ENCODE data around the gene SOX15.

SOX15 gene

DNA sequence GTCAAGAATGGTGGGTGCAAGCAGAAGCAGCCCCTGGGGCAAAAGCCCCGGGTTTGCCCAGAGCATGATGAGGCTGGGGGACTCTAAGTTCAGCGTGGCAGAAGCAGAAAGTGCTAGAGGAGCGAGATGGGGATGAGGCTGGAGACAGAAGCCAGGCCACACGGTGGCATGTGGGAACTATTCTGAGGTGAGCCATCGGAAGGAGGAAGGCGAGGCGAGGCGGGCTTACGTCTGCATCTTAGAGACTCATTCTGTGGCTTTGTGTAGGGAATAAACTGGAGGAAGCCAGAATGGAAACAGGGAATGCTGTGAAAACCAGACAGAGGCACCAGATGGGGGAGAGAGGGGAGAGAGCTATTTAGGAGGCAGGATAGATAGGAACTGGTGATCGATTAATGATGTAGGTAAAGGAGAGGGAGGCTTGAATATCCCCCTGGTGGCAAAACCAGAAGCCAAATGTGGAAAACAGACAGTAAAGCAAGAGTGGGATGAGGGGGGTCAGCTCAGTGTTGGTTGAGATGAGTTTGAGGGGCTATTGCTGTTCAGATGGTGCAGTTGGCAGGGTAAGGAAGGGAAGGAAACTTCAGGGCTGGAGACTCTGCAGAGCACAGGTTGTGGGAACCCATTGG is 34.5 kb downstream of the SOX15 start:
- 58 to 68% methylated on average over 10 of the region's 10 CpGs for WGBS, 2 experiments (ENCODE audit: insufficient coverage in 2 of 2)
- H3K4me3 ChIP-seq (ENCODE audit: extremely low read depth, insufficient read depth, low read length, poor library complexity, severe bottlenecking) = no peak overlapping the region

GRCh38 chr17:7553356-7553755 is 36.5 kb downstream of the SOX15 start:
- Histone ChIP-seq H3K9me3 (ENCODE audit: control insufficient read depth, low read length) (no peaks in the 10 kb centered on the region), H3K27ac (ENCODE audit: low read depth, low read length, severe bottlenecking) (no peak overlapping the region), H3K36me3 (ENCODE audit: control insufficient read depth, insufficient read depth, low read length) (no peaks in the 10 kb centered on the region), H3K4me1 (ENCODE audit: control insufficient read depth, insufficient read depth, low read length, poor library complexity, severe bottlenecking) (peaks cover 9% of the 10 kb centered on the region), H3K4me3 (ENCODE audit: extremely low read depth, insufficient read depth, low read length, poor library complexity, severe bottlenecking) (no peak overlapping the region)
- WGBS, 2 experiments (ENCODE audit: insufficient coverage in 2 of 2) = 80% methylated on average over 1 of the region's 1 CpG; no CpG with 5 or more reads in 1 of the 2 experiments

More for the DNA sequence above, 34.5 kb downstream of the SOX15 start:
- Histone ChIP-seq H3K4me1 (ENCODE audit: control insufficient read depth, insufficient read depth, low read length, poor library complexity, severe bottlenecking) (peaks cover 10% of the 10 kb centered on the region), H3K36me3 (ENCODE audit: control insufficient read depth, insufficient read depth, low read length) (no peaks in the 10 kb centered on the region), H3K27ac (ENCODE audit: low read depth, low read length, severe bottlenecking) (no peak overlapping the region), H3K9me3 (ENCODE audit: control insufficient read depth, low read length) (no peaks in the 10 kb centered on the region)

GRCh38 chr17:7552621-7553051 is 37.3 kb downstream of the SOX15 start:
- Histone ChIP-seq H3K9me3 (ENCODE audit: control insufficient read depth, low read length) (no peaks in the 10 kb centered on the region), H3K4me3 (ENCODE audit: extremely low read depth, insufficient read depth, low read length, poor library complexity, severe bottlenecking) (no peak overlapping the region), H3K27ac (ENCODE audit: low read depth, low read length, severe bottlenecking) (no peak overlapping the region), H3K4me1 (ENCODE audit: control insufficient read depth, insufficient read depth, low read length, poor library complexity, severe bottlenecking) (peaks cover 4% of the 10 kb centered on the region), H3K36me3 (ENCODE audit: control insufficient read depth, insufficient read depth, low read length) (no peaks in the 10 kb centered on the region)
- 88 to 91% methylated on average over 6 of the region's 6 CpGs for WGBS, 2 experiments (ENCODE audit: insufficient coverage in 2 of 2)

DNA sequence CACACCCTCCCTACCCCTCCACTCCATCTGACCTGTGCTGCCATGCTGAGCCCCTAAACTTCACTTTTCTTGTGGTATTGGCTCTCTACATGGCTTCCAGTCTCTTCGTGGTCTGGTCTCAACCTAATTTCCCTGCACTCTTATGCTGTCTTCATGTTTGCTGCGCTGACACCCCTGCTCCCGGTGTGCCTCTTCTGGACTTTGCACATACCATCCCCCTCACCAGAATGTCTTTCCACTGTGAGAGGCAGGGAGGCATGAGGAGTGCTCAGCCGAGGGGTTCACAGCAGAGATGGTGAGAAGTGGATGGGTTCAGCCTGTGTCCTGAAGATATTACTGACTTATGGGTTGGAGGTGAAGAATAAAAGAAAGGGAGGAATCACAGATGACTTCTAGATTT is 38.5 kb downstream of the SOX15 start:
- Histone ChIP-seq H3K4me3 (ENCODE audit: extremely low read depth, insufficient read depth, low read length, poor library complexity, severe bottlenecking) (no peak overlapping the region), H3K36me3 (ENCODE audit: control insufficient read depth, insufficient read depth, low read length) (no peaks in the 10 kb centered on the region), H3K27ac (ENCODE audit: low read depth, low read length, severe bottlenecking) (no peak overlapping the region), H3K4me1 (ENCODE audit: control insufficient read depth, insufficient read depth, low read length, poor library complexity, severe bottlenecking) (no peaks in the 10 kb centered on the region), H3K9me3 (ENCODE audit: control insufficient read depth, low read length) (no peaks in the 10 kb centered on the region)
- 87 to 90% methylated on average over 1 to 3 of the region's 4 CpGs for WGBS, 2 experiments (ENCODE audit: insufficient coverage in 2 of 2)

DNA sequence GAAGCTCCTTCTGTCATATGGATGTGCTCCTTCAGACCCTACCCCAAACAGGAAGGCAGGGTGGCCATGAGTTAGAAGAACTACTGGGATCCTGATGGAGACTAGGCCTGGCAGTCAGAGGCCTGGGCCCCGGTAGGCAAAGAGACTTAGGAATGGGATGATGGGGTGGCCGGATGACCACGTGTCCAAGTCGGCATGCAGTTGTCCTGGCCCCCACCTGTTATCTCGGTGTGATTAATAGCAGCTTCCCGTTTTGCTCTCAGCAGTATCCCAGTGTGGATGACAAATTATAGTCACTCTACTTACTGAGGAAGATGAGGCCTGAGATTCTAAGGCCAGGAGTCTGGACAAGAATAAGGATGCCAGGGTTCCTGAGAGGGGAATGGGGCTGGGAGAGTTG is 39.5 kb downstream of the SOX15 start:
- Histone ChIP-seq H3K4me1 (ENCODE audit: control insufficient read depth, insufficient read depth, low read length, poor library complexity, severe bottlenecking) (no peaks in the 10 kb centered on the region), H3K36me3 (ENCODE audit: control insufficient read depth, insufficient read depth, low read length) (no peaks in the 10 kb centered on the region), H3K27ac (ENCODE audit: low read depth, low read length, severe bottlenecking) (no peak overlapping the region), H3K4me3 (ENCODE audit: extremely low read depth, insufficient read depth, low read length, poor library complexity, severe bottlenecking) (no peak overlapping the region), H3K9me3 (ENCODE audit: control insufficient read depth, low read length) (no peaks in the 10 kb centered on the region)
- 90 to 97% methylated on average over 5 to 6 of the region's 6 CpGs for WGBS, 2 experiments (ENCODE audit: insufficient coverage in 2 of 2)

- no peak overlapping the region for H3K27ac ChIP-seq (ENCODE audit: low read depth, low read length, severe bottlenecking)
- peak overlapping the region; percentile 48 for H3K4me3 ChIP-seq (ENCODE audit: extremely low read depth, insufficient read depth, low read length, poor library complexity, severe bottlenecking)
- H3K36me3 ChIP-seq (ENCODE audit: control insufficient read depth, insufficient read depth, low read length) = no peaks in the 10 kb centered on the region
- no peaks in the 10 kb centered on the region for H3K4me1 ChIP-seq (ENCODE audit: control insufficient read depth, insufficient read depth, low read length, poor library complexity, severe bottlenecking)
- no peaks in the 10 kb centered on the region for H3K9me3 ChIP-seq (ENCODE audit: control insufficient read depth, low read length)
- 83 to 84% methylated on average over 18 to 20 of the region's 20 CpGs for WGBS, 2 experiments (ENCODE audit: insufficient coverage in 2 of 2)
Observed at GRCh38 chr17:7549401-7550055, 40.4 kb downstream of the SOX15 start.

GRCh38 chr17:7548585-7549400 is 41.1 kb downstream of the SOX15 start, which contains the start of gene TNFSF12:
TNFSF12 (plus strand) TSS chr17:7549058; CDS start chr17:7549154, 96 bp downstream.
- H3K36me3 ChIP-seq (ENCODE audit: control insufficient read depth, insufficient read depth, low read length) = no peaks in the 10 kb centered on the region
- H3K4me3 ChIP-seq (ENCODE audit: extremely low read depth, insufficient read depth, low read length, poor library complexity, severe bottlenecking) = peak within 1 kb of the TSS; percentile 48
- H3K9me3 ChIP-seq (ENCODE audit: control insufficient read depth, low read length) = no peaks in the 10 kb centered on the region
- 10 to 12% methylated on average over 21 to 36 of the region's 65 CpGs for WGBS, 2 experiments (ENCODE audit: insufficient coverage in 2 of 2)
- H3K4me1 ChIP-seq (ENCODE audit: control insufficient read depth, insufficient read depth, low read length, poor library complexity, severe bottlenecking) = no peaks in the 10 kb centered on the region
- no peak within 1 kb of the TSS for H3K27ac ChIP-seq (ENCODE audit: low read depth, low read length, severe bottlenecking)

- Histone ChIP-seq H3K27ac (ENCODE audit: low read depth, low read length, severe bottlenecking) (no peak overlapping the region), H3K9me3 (ENCODE audit: control insufficient read depth, low read length) (no peaks in the 10 kb centered on the region), H3K36me3 (ENCODE audit: control insufficient read depth, insufficient read depth, low read length) (no peaks in the 10 kb centered on the region), H3K4me3 (ENCODE audit: extremely low read depth, insufficient read depth, low read length, poor library complexity, severe bottlenecking) (no peak overlapping the region), H3K4me1 (ENCODE audit: control insufficient read depth, insufficient read depth, low read length, poor library complexity, severe bottlenecking) (no peaks in the 10 kb centered on the region)
- WGBS, 2 experiments (ENCODE audit: insufficient coverage in 2 of 2) = 72 to 100% methylated on average over 4 to 6 of the region's 6 CpGs
Observed at GRCh38 chr17:7544911-7545310, 45.0 kb downstream of the SOX15 start.

DNA sequence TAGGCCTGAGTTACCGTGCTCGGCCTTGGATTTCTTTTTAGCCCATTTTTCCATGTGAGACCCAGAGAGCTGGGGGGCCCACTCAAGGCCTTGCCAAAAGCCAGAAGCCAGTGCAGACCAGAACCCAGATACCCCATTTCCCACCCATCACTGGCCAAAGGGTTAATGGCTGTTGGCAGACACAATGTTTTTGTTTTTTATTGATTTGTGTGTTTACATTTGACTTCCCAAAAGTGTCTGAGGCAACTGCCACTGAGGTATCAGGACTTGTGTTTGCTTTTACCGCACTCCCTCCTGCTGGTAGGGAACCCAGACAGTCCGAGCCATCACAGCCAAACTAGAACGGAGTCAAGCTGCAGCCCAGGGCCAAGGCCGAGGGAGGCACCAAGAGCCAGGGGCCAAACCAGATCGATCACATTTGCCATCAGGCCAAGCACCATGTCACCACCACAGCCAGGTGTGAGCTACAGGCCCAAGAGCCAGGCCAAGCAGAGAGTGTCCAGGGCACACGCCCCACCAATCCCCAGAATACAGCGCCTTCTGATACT is 48.7 kb downstream of the SOX15 start:
- no peak overlapping the region for H3K4me3 ChIP-seq (ENCODE audit: extremely low read depth, insufficient read depth, low read length, poor library complexity, severe bottlenecking)
- H3K4me1 ChIP-seq (ENCODE audit: control insufficient read depth, insufficient read depth, low read length, poor library complexity, severe bottlenecking) = no peaks in the 10 kb centered on the region
- H3K9me3 ChIP-seq (ENCODE audit: control insufficient read depth, low read length) = peaks cover 21% of the 10 kb centered on the region
- H3K27ac ChIP-seq (ENCODE audit: low read depth, low read length, severe bottlenecking) = no peak overlapping the region
- H3K36me3 ChIP-seq (ENCODE audit: control insufficient read depth, insufficient read depth, low read length) = no peaks in the 10 kb centered on the region
- 92 to 100% methylated on average over 1 to 9 of the region's 9 CpGs for WGBS, 2 experiments (ENCODE audit: insufficient coverage in 2 of 2)

DNA sequence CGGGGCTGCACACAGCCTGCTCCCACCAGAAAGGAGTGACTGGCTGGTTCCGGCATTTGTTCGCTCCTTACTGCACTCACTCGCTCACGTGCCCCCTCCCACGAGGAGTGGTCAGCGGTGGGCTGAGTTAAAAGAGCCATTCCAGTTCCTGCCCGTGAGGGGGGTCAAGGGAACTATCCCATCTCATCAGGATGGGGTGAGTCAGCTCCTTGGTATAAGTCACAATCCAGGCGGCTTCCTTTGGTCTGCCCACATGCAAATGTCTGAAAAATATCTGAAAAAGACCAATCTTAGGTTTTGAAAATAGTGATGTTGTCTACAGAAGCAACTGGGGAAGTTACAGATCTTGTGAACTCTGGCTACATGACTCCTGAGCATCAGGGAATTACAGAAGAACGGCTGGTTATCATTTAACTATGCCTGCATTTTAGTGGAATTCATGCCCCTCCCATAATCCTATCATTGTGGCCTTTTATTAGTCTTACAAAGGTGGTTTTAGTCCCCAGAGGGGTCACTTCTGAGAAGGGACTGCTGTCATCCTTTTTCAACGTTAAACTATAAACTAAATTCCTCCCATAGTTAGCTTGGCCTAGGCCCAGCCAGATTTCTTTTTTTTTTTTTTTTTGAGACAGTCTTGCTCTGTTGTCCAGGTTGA is 50.9 kb downstream of the SOX15 start:
- H3K4me1 ChIP-seq (ENCODE audit: control insufficient read depth, insufficient read depth, low read length, poor library complexity, severe bottlenecking) = no peaks in the 10 kb centered on the region
- no peak overlapping the region for H3K27ac ChIP-seq (ENCODE audit: low read depth, low read length, severe bottlenecking)
- no peak overlapping the region for H3K4me3 ChIP-seq (ENCODE audit: extremely low read depth, insufficient read depth, low read length, poor library complexity, severe bottlenecking)
- 85 to 88% methylated on average over 5 to 7 of the region's 11 CpGs for WGBS, 2 experiments (ENCODE audit: insufficient coverage in 2 of 2)
- H3K36me3 ChIP-seq (ENCODE audit: control insufficient read depth, insufficient read depth, low read length) = no peaks in the 10 kb centered on the region
- H3K9me3 ChIP-seq (ENCODE audit: control insufficient read depth, low read length) = peaks cover 21% of the 10 kb centered on the region
